Neural cell (in vitro differentiated cells): ENCODE measurements around the gene TGFBR2. TPM values are rescaled to one million over a fixed set of nuclear protein-coding genes. Genes with fewer than 3 reads are reported as not detected.

Source experiments
- H2AFZ ChIP-seq: fragments of 200-600, 300-800 bp; sonication (generic), shearing (Covaris generic); 2 replicates; pipeline ENCODE4 v1.6.0; 2014; ENCODE audit warnings: low read depth, mild to moderate bottlenecking, antibody characterized with exemption, low read length, moderate library complexity
- H3F3A ChIP-seq: fragments of 200-600 bp; shearing (Covaris generic); 2 replicates; pipeline ENCODE4 v1.6.1; 2016; ENCODE audit warnings: mild to moderate bottlenecking, moderate library complexity, mixed read lengths, antibody characterized with exemption, low read length; ENCODE audit not compliant: insufficient read depth, poor library complexity, severe bottlenecking
- H3K27ac ChIP-seq: fragments of 200-600, 300-800 bp; sonication (generic), shearing (Covaris generic); 2 replicates; pipeline ENCODE4 v1.5.1; 2014; ENCODE audit warnings: mild to moderate bottlenecking, low read length, moderate library complexity
- H3K27me3 ChIP-seq: fragments of 300-800, 200-600 bp; sonication (generic), shearing (Covaris generic); 2 replicates; pipeline ENCODE4 v1.6.0; 2014; ENCODE audit warnings: mild to moderate bottlenecking, low read depth, low read length, moderate library complexity; ENCODE audit not compliant: insufficient read depth
- H3K36me3 ChIP-seq: fragments of 300-800, 200-600 bp; sonication (generic), shearing (Covaris generic); 2 replicates; pipeline ENCODE4 v1.5.1; 2014; ENCODE audit warnings: mild to moderate bottlenecking, antibody characterized with exemption, low read length, moderate library complexity; ENCODE audit not compliant: insufficient read depth
- H3K4me2 ChIP-seq: fragments of 300-800, 200-600 bp; sonication (generic), shearing (Covaris generic); 2 replicates; pipeline ENCODE4 v1.6.0; 2014; ENCODE audit warnings: mild to moderate bottlenecking, low read length
- H3K4me3 ChIP-seq: fragments of 300-800, 200-600 bp; sonication (generic), shearing (Covaris generic); 2 replicates; pipeline ENCODE4 v1.5.1; 2014; ENCODE audit warnings: mild to moderate bottlenecking, low read length, moderate library complexity
- H3K79me2 ChIP-seq: fragments of 200-600 bp; shearing (Covaris generic); replicated peaks from 2 replicates; pipeline ENCODE4 v1.6.0; 2014; ENCODE audit warnings: mild to moderate bottlenecking, low read length, moderate library complexity; ENCODE audit not compliant: insufficient read depth
- H3K9ac ChIP-seq: fragments of 300-800, 200-600 bp; sonication (generic), shearing (Covaris generic); 2 replicates; pipeline ENCODE4 v1.6.1; 2016; ENCODE audit warnings: mild to moderate bottlenecking, low read length, mixed read lengths
- H3K9me2 ChIP-seq: fragments of 200-600 bp; shearing (Covaris generic); 2 replicates; pipeline ENCODE4 v1.6.1; 2016; ENCODE audit warnings: mild to moderate bottlenecking, low read length, mixed read lengths; ENCODE audit not compliant: insufficient read depth
- H3K9me3 ChIP-seq: fragments of 200-600, 300-800 bp; sonication (generic), shearing (Covaris generic); 2 replicates; pipeline ENCODE4 v1.6.1; 2016; ENCODE audit warnings: mild to moderate bottlenecking, mixed run types, low read length, moderate library complexity, mixed read lengths
- H4K20me1 ChIP-seq: fragments of 200-600 bp; shearing (Covaris generic); 2 replicates; pipeline ENCODE4 v1.6.1; 2016; ENCODE audit warnings: mild to moderate bottlenecking, mixed run types; ENCODE audit not compliant: insufficient read depth
- CTCF ChIP-seq: fragments of 450-650 bp; IDR thresholded peaks from 2 replicates; pipeline ENCODE4 v1.5.1; 2014; ENCODE audit warnings: antibody characterized with exemption, mild to moderate bottlenecking, moderate library complexity; ENCODE audit not compliant: poor library complexity, severe bottlenecking
- EP300 ChIP-seq: fragments of 450-650 bp; conservative IDR thresholded peaks from 2 replicates; pipeline ENCODE4 v1.6.1; 2014; ENCODE audit warnings: antibody characterized with exemption, mild to moderate bottlenecking, moderate library complexity; ENCODE audit not compliant: poor library complexity, severe bottlenecking
- EZH2 ChIP-seq: fragments of 200-600, 300-800 bp; shearing (Covaris generic), sonication (generic); IDR thresholded peaks from 2 replicates; pipeline ENCODE4 v1.6.1; 2014; ENCODE audit warnings: antibody characterized with exemption, low read length, borderline replicate concordance, mild to moderate bottlenecking; ENCODE audit not compliant: insufficient read depth, poor library complexity, severe bottlenecking
- MXI1 ChIP-seq: fragments of 450-650 bp; conservative IDR thresholded peaks from 2 replicates; pipeline ENCODE4 v1.6.1; 2014; ENCODE audit warnings: antibody characterized with exemption, mild to moderate bottlenecking; ENCODE audit not compliant: poor library complexity, severe bottlenecking
- POLR2AphosphoS5 ChIP-seq: IDR thresholded peaks from 2 replicates; pipeline ENCODE4 v1.6.1; 2012
- RAD21 ChIP-seq: fragments of 450-650 bp; conservative IDR thresholded peaks from 2 replicates; pipeline ENCODE4 v1.6.1; 2014; ENCODE audit warnings: antibody characterized with exemption, mild to moderate bottlenecking, moderate library complexity
- REST ChIP-seq: IDR thresholded peaks from 2 replicates; pipeline ENCODE4 v1.6.1; 2012; ENCODE audit warnings: borderline replicate concordance
- SMC3 ChIP-seq: fragments of 450-650 bp; conservative IDR thresholded peaks from 2 replicates; pipeline ENCODE4 v1.6.1; 2014; ENCODE audit warnings: antibody characterized with exemption, mild to moderate bottlenecking, moderate library complexity; ENCODE audit not compliant: poor library complexity
- TAF1 ChIP-seq: IDR thresholded peaks from 2 replicates; pipeline ENCODE4 v1.6.1; 2012; ENCODE audit warnings: low read depth
- polyA plus RNA-seq: library from polyadenylated mRNA; depleted of rRNA; stranded (reverse); fragments of >200 nt; gene quantifications from 2 replicates; pipeline ENCODE4 v1.2.3, GENCODE V29; 2014

TGFBR2 gene
- polyA plus RNA-seq, 1 donor from 2014 or later: not detected

DNA sequence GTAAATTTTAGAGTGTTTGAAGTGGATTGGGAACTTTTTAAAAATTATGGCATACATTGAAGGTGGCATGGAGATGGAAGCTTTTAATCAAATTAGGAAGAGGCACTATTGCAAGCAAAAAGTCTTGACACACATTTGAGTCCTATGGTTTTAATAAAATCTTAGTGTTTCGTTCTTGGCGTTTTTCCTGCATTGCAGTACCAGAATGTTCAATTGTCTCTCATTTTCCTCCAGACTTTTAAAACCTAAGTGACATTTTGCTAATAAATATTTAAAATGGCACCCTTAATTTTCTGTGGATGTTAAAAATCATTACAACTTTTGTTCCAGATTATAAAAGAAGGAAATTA lies 2.2 kb downstream of the TGFBR2 start:
- H3K9me3 ChIP-seq: no peaks in the 10 kb centered on the region
- H3K9ac ChIP-seq: no peak overlapping the region
- no peak overlapping the region for H3K4me3 ChIP-seq
- H3K9me2 ChIP-seq: no peaks in the 10 kb centered on the region
- H3K79me2 ChIP-seq: no peaks in the 10 kb centered on the region
- peaks cover 36% of the 10 kb centered on the region for H3K27me3 ChIP-seq
- H3F3A ChIP-seq: no peaks in the 10 kb centered on the region
- no peak for TF ChIP-seq SMC3
- TF ChIP-seq TAF1: no peak
- TF ChIP-seq REST: no peak
- no peak for TF ChIP-seq CTCF
- no peak for TF ChIP-seq MXI1
- no peak for TF ChIP-seq EP300
- no peak for TF ChIP-seq EZH2
- no peak for TF ChIP-seq POLR2AphosphoS5
- no peak for TF ChIP-seq RAD21
- no peaks in the 10 kb centered on the region for H4K20me1 ChIP-seq
- H2AFZ ChIP-seq: no peak overlapping the region
- no peak overlapping the region for H3K4me2 ChIP-seq
- H3K27ac ChIP-seq: no peak overlapping the region
- no peaks in the 10 kb centered on the region for H3K36me3 ChIP-seq

DNA sequence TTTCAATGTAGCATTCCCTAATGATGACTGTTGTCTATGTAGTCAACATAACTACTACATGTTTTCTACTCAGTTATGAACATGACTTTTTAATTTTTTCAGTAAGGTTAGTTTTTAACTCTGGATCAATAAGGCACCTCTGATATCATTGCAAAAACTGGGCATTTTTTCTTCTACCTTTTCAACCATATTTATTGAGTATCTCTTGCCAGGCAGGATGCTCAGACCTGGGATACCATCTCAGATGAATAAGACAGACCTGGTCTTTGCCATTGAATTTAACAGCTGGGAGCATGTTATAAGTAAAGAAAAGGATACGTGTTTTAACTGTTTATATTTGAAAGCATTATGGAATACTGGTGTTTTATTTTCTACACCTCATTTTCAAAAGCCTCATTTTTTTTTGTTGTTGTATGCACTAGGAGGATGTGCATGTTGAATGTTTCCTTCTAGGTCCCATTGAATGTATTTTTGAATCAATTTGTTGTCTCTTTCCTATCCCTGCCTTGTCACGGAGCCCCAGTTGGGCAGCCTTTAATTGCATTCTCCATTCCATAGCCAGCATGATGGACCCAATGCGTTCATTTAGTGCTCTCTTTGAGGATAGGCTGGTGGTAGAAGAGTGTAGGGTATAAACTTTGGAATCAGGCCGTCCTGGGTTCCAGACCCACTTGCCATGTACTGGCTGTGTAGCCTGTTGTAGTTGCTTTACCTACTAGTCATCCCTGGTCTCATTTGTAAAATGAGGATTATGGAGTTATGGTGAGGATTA lies 3.7 kb downstream of the TGFBR2 start:
- H3K4me2 ChIP-seq: no peak overlapping the region
- H3K9me2 ChIP-seq: no peaks in the 10 kb centered on the region
- H4K20me1 ChIP-seq: no peaks in the 10 kb centered on the region
- no peak for TF ChIP-seq RAD21
- no peak for TF ChIP-seq SMC3
- no peak for TF ChIP-seq EZH2
- no peak for TF ChIP-seq MXI1
- TF ChIP-seq REST: no peak
- no peak for TF ChIP-seq TAF1
- no peak for TF ChIP-seq EP300
- TF ChIP-seq CTCF: no peak
- no peak for TF ChIP-seq POLR2AphosphoS5
- H3F3A ChIP-seq: no peaks in the 10 kb centered on the region
- H3K9ac ChIP-seq: no peak overlapping the region
- H3K4me3 ChIP-seq: no peak overlapping the region
- H2AFZ ChIP-seq: no peak overlapping the region
- peaks cover 29% of the 10 kb centered on the region for H3K27me3 ChIP-seq
- H3K36me3 ChIP-seq: no peaks in the 10 kb centered on the region
- no peaks in the 10 kb centered on the region for H3K79me2 ChIP-seq
- H3K27ac ChIP-seq: no peak overlapping the region
- no peaks in the 10 kb centered on the region for H3K9me3 ChIP-seq
